ENCODE results near the gene GRIK4. TPM values are rescaled to one million over a fixed set of nuclear protein-coding genes. Genes with fewer than 3 reads are reported as not detected.

Gene GRIK4
- total and polyA plus RNA-seq, 8 donors, result 0.02 TPM; not detected in 7

GRCh38 chr11:120978701-120979100 lies 467.2 kb downstream of the GRIK4 start:
- H3K4me3 ChIP-seq, result no peak overlapping the region
- no peak for TF ChIP-seq CTCF (IDR thresholded peaks at IDR 0.05)
- H3K9me3 ChIP-seq, result no peaks in the 10 kb centered on the region
- intact Hi-C loops (cut with DNase I), result no loop called here
- H3K27me3 ChIP-seq, result no peaks in the 10 kb centered on the region
- no peaks in the 10 kb centered on the region for H3K4me1 ChIP-seq
- FAIRE-seq, result no peak
- ATAC-seq, result no peak
- H3K36me3 ChIP-seq, result no peaks in the 10 kb centered on the region
- no peak for DNase-seq
- WGBS, 2 donors, result 58 to 76% methylated on average over 3 of the region's 3 CpGs
- no peak overlapping the region for H3K27ac ChIP-seq

GRCh38 chr11:120985718-120986569 lies 474.4 kb downstream of the GRIK4 start:
- intact Hi-C loops (cut with DNase I), result no loop called here
- Histone ChIP-seq H3K4me1 (no peaks in the 10 kb centered on the region), H3K36me3 (no peaks in the 10 kb centered on the region), H3K9me3 (no peaks in the 10 kb centered on the region), H3K27me3 (peaks cover 0 to 2% (median 0%) of the 10 kb centered on the region in 4 donors), H3K4me3 (peak overlapping the region; percentile 11 to 50 (median 27)), H3K27ac (peak overlapping the region in 1 of 4 donors; percentile 31)
- 4% methylated on average over 53 to 72 of the region's 72 CpGs for WGBS, 2 donors
- FAIRE-seq (no peak), DNase-seq (peak; percentile 32 to 79 (median 56)), ATAC-seq (peak; percentile 90 to 97 (median 95))
- peak in 3 of 4 donors; percentile 14 to 36 (median 17) for TF ChIP-seq CTCF (IDR thresholded peaks at IDR 0.05)

GRCh38 chr11:120988603-120989002 lies 477.1 kb downstream of the GRIK4 start:
- ATAC-seq, result no peak
- Histone ChIP-seq H3K27me3 (peaks cover 0 to 2% (median 0%) of the 10 kb centered on the region in 4 donors), H3K4me1 (no peaks in the 10 kb centered on the region), H3K27ac (no peak overlapping the region), H3K36me3 (no peaks in the 10 kb centered on the region), H3K4me3 (no peak overlapping the region), H3K9me3 (no peaks in the 10 kb centered on the region)
- DNase-seq, result no peak
- TF ChIP-seq CTCF (IDR thresholded peaks at IDR 0.05), result no peak
- WGBS, 2 donors, result 80 to 100% methylated on average over 1 of the region's 1 CpG
- intact Hi-C loops (cut with DNase I), result no loop called here
- no peak for FAIRE-seq

GRCh38 chr11:120991830-120992686 lies 480.5 kb downstream of the GRIK4 start:
- TF ChIP-seq CTCF (IDR thresholded peaks at IDR 0.05), result no peak
- Histone ChIP-seq H3K27ac (no peak overlapping the region), H3K4me3 (no peak overlapping the region), H3K27me3 (peaks cover 0 to 2% (median 0%) of the 10 kb centered on the region in 4 donors), H3K4me1 (no peaks in the 10 kb centered on the region), H3K9me3 (no peaks in the 10 kb centered on the region), H3K36me3 (no peaks in the 10 kb centered on the region)
- no peak for ATAC-seq
- WGBS, 2 donors, result 77 to 93% methylated on average over 10 of the region's 10 CpGs
- no peak for FAIRE-seq
- DNase-seq, result no peak
- intact Hi-C loops (cut with DNase I), result no loop called here

Measured in pancreas (tissue), 10 donors.